ENCODE results near the gene SLC44A4.
"Not testable (repeated sequence)": the region's sequence is repeated elsewhere in the genome, so short reads cannot be mapped to it uniquely, and the experiment has no call there.

The SLC44A4 gene

DNA sequence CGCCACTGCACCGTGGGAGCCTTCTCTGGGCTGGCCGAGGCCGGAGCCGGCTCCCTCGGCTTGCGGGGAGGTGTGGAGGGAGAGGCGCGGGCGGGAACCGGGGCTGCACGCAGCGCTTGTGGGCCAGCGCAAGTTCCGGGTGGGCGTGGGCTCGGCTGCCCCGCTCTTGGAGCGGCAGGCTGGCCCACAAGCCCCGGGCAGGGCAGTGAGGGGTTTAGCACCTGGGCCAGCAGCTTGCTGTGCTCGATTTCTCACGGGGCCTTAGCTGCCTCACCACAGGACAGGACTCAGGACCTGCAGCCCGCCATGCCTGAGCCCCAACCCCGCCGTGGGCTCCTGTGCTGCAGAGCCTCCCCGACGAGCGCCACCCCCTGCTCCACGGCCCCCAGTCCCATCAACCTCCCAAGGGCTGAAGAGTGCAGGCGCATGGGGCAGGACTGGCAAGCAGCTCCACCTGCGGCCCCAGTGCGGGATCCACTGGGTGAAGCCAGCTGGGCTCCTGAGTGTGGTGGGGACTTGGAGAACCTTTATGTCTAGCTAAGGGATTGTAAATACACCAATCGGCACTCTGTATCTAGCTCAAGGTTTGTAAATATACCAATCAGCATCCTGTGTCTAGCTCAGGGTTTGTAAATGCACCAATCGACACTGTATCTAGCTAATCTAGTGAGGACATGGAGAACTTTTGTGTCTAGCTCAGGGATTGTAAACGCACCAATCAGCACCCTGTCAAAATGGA lies 26.6 kb downstream of the SLC44A4 start:
- DNase-seq: not testable (repeated sequence)

GRCh38 chr6:31851485-31851832 lies 27.3 kb downstream of the SLC44A4 start:
- DNase-seq: no peak

- no peak for DNase-seq
These were observed 27.9 kb downstream of the SLC44A4 start for GRCh38 chr6:31850765-31851484.

DNA sequence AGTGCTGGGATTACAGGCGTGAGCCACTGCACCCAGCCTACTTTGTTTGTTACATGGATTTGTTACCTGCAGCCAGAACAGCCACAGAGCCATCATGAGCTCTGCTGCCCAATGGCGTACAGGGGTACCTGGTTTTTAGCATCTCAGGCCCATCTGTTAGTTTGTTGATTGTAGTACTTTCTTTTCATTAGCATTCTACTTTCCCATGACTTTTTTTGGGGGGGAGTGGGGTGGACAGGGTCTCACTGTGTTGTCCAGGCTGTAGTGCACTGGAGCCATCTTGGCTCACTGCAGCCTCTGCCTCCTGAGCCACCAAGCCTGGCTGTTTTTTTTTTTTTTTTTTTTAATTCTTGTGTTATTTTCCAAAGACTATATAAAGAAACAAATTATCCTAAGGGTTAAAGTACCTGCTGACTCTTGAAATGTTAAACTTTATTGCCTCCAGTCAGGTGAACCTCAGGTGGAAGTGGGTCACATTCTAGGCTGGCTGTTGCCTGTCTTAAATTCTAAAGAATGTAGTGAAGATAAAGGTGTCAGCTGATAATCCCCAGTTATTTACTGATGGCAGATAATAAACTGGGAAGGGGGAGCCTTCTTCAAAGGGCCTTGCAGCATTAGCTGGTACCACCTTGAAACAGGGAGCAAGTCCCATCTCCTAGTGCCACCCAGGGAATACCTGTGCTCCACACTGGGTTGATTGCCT lies 31.4 kb downstream of the SLC44A4 start:
- DNase-seq: no peak

- no peak for DNase-seq
These were observed 34.3 kb downstream of the SLC44A4 start for GRCh38 chr6:31844507-31844906.

- DNase-seq: no peak
These were observed 36.7 kb downstream of the SLC44A4 start for GRCh38 chr6:31842053-31842452.

DNA sequence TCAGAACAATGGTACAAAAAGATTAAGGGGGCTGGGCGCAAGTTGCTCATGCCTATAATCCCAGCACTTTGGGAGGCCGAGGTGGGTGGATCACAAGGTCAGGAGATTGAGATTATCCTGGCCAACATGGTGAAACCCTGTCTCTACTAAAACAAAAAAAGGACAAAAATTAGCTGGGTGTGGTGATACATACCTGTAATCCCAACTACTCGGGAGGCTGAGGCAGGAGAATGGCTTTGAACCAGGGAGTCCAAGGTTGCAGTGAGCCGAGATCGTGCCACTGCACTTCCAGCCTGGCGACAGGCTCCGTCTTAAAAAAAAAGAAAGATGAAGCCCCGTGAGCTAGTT lies 39.0 kb downstream of the SLC44A4 start:
- DNase-seq: not testable (repeated sequence)

DNA sequence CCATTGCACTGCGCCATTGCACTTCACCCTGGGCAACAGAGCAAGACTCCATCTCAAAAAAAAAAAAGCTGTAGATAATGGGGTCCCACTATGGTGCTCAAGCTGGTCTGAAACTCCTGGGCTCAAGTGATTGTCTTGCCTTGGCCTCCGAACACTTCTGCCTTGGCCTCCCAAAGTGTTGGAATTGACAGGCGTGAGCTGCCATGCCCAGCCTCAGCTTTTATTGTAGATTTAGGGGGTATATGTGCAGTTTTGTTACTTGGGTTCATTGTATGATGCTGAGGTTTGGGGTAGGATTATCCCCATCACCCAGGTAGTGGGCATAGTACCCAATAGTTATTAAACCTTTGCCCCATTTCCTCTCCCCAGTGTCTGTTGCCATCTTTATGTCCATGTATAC lies 39.8 kb downstream of the SLC44A4 start:
- no peak for DNase-seq

- DNase-seq: not testable (repeated sequence)
These were observed 40.7 kb downstream of the SLC44A4 start for GRCh38 chr6:31838114-31838553.

DNA sequence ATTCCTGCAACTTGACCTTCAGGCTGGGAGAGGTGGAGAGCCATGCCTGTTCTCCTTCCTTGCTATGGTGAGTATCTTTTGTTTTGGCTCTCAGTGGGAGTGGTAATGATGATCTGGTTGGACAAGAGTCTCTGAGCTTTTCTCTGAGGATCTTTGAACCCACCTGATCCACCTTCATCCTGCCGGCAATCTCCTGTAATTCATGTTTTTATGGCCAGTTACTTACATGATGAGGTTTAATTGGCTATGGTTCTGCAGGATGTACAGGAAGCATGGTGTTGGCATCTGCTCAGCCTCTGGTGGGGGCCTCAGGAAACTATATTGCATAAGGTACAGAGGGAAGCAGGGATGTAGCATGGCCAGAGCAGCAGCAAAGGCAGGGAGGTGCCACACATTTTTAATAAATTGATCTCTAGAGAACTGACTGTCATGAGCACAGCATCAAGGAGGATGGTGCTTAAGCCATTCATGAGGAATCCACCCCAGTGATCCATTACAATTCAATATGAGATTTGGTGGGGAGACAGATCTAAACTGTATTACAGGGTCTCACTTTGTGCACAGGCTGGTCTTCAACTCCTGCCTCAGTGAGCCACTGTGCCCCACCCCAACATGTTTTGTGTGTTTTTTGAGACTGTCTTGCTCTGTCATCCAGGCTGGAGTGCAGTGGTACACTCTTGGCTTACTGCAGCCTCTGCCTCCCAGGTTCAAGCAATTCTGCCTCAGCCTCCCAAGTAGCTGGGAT lies 41.3 kb downstream of the SLC44A4 start:
- DNase-seq: no peak

DNA sequence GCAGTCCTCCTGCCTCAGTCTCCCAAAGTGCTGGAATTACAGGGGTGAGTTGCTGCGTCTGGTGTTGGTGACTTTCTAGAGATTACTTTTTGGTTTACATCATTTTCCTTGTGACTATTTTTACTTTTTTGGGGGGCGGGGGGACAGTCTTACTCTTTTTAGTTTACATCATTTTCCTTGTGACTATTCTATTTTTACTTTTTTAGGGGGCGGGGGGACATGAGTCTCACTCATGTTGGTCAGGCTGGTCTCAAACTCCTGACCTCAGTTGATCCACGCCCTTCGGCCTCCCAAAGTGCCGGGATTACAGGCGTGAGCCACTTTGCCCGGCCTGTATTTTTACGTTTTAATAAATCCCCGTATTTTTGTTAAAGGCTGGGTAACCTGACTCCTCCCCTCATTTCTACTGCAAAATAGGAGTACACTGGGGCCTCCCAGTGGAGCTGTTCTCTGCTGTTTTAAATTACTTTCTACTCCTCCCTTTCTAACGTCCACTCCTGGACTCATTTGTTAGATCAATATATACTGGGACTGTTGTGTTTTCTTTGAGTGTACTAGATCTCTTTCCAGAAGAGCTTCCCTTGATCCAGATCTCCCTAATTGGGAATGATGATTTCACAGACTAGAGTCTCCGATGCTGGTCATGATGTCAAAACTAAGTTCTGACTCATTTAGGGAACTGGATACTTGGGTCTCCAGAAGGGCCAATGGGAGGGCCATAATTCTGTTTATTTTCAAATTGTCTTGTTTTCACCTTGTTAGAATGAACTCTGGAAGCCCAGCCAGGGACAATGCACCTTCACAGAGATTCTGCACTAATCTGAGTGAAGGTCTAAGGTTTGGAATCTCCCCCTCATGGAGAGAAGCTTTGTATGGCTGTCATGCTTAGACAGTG lies 42.1 kb downstream of the SLC44A4 start:
- DNase-seq: no peak

GRCh38 chr6:31836047-31836473 lies 42.7 kb downstream of the SLC44A4 start:
- peak; percentile 50 for DNase-seq

GRCh38 chr6:31834367-31835250 lies 44.2 kb downstream of the SLC44A4 start:
- peak; percentile 96 for DNase-seq

GRCh38 chr6:31831350-31832215 lies 47.2 kb downstream of the SLC44A4 start:
- no peak for DNase-seq

- DNase-seq: no peak
These were observed 47.9 kb downstream of the SLC44A4 start for GRCh38 chr6:31830886-31831335.

GRCh38 chr6:31829633-31830283 lies 49.0 kb downstream of the SLC44A4 start:
- DNase-seq: peak; percentile 52

DNA sequence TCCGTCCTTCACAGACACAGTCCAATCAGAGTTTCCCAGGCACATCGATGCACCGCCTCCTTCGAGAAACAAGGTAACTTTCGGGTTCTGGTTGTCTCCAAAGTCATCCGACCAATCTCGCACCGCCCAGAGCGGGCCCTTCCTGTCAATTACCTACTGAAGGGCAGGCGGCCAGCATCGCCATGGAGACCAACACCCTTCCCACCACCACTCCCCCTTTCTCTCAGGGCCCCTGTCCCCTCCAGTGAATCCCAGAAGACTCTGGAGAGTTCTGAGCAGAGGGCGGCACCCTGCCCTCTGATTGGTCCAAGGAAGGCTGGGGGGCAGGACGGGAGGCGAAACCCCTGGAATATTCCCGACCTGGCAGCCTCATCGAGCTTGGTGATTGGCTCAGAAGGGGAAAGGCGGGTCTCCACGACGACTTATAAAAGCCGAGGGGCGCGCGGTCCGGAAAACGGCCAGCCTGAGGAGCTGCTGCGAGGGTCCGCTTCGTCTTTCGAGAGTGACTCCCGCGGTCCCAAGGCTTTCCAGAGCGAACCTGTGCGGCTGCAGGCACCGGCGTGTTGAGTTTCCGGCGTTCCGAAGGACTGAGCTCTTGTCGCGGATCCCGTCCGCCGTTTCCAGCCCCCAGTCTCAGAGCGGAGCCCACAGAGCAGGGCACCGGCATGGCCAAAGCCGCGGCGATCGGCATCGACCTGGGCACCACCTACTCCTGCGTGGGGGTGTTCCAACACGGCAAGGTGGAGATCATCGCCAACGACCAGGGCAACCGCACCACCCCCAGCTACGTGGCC lies 51.3 kb downstream of the SLC44A4 start, which contains the start of gene HSPA1B:
HSPA1B (plus strand) TSS at position 453 of the 794 bp plus-strand sequence; CDS start at position 666, 213 bp downstream.
- peak; percentile 99 for DNase-seq

GRCh38 chr6:31826793-31827285 lies 52.0 kb downstream of the SLC44A4 start:
- DNase-seq: peak; percentile 58
